Loucy (cell line): ENCODE results near the gene MEF2A.

Source experiments
- EZH2phosphoT487 ChIP-seq: fragments of 200-600 bp; IDR thresholded peaks from 2 replicates; pipeline ENCODE4 v1.6.1; 2018; ENCODE audit warnings: antibody characterized with exemption, mild to moderate bottlenecking, moderate library complexity, borderline replicate concordance
- TF ChIP-seq, protein P1 (sequence below): fragments of 200-600 bp; sonication (generic); conservative IDR thresholded peaks from 2 replicates; pipeline ENCODE4 v1.5.1; 2014; ENCODE audit warnings: mild to moderate bottlenecking, antibody characterized with exemption, low read length

GRCh38 chr15:99614749-99615288, 49.0 kb downstream of the MEF2A start:
- TF ChIP-seq, protein P1, sequence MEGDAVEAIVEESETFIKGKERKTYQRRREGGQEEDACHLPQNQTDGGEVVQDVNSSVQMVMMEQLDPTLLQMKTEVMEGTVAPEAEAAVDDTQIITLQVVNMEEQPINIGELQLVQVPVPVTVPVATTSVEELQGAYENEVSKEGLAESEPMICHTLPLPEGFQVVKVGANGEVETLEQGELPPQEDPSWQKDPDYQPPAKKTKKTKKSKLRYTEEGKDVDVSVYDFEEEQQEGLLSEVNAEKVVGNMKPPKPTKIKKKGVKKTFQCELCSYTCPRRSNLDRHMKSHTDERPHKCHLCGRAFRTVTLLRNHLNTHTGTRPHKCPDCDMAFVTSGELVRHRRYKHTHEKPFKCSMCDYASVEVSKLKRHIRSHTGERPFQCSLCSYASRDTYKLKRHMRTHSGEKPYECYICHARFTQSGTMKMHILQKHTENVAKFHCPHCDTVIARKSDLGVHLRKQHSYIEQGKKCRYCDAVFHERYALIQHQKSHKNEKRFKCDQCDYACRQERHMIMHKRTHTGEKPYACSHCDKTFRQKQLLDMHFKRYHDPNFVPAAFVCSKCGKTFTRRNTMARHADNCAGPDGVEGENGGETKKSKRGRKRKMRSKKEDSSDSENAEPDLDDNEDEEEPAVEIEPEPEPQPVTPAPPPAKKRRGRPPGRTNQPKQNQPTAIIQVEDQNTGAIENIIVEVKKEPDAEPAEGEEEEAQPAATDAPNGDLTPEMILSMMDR = no peak
- no peak for TF ChIP-seq EZH2phosphoT487
